GM21576 (cell line): Measurements from ENCODE around the gene SLC38A9.
A peak's percentile ranks its signal among the peaks of the same experiment; 100 is the strongest.
"Not testable (repeated sequence)": the region's sequence is repeated elsewhere in the genome, so short reads cannot be mapped to it uniquely, and the experiment has no call there.

Experiments used
- ATAC-seq: cut with Tn5 transposase; IDR thresholded peaks from one replicate; pipeline ENCODE4 v1.9.1; 2021; ENCODE audit warnings: mild to moderate bottlenecking, moderate library complexity; ENCODE audit not compliant: unreplicated experiment

SLC38A9 gene

GRCh38 chr5:55613112-55613868, 98.8 kb downstream of the SLC38A9 start:
- ATAC-seq: no peak

GRCh38 chr5:55610542-55610941, 101.6 kb downstream of the SLC38A9 start:
- no peak for ATAC-seq

GRCh38 chr5:55609413-55609812, 102.7 kb downstream of the SLC38A9 start:
- ATAC-seq: no peak

- ATAC-seq: no peak
These were observed 103.4 kb downstream of the SLC38A9 start for GRCh38 chr5:55608595-55609349.

GRCh38 chr5:55607309-55607708, 104.8 kb downstream of the SLC38A9 start:
- ATAC-seq: not testable (repeated sequence)

- ATAC-seq: no peak
These were observed 107.5 kb downstream of the SLC38A9 start for GRCh38 chr5:55604611-55605067.

GRCh38 chr5:55603922-55604321, 108.2 kb downstream of the SLC38A9 start:
- no peak for ATAC-seq

GRCh38 chr5:55601628-55602027, 110.5 kb downstream of the SLC38A9 start:
- ATAC-seq: no peak

- no peak for ATAC-seq
These were observed 110.9 kb downstream of the SLC38A9 start for GRCh38 chr5:55601204-55601618.

- ATAC-seq: peak; percentile 72
These were observed 111.5 kb downstream of the SLC38A9 start for GRCh38 chr5:55600497-55601203.

- ATAC-seq: no peak
These were observed 112.0 kb downstream of the SLC38A9 start for GRCh38 chr5:55600086-55600485.

- no peak for ATAC-seq
These were observed 112.7 kb downstream of the SLC38A9 start for GRCh38 chr5:55599148-55600050.

GRCh38 chr5:55597014-55597981, 114.8 kb downstream of the SLC38A9 start:
- no peak for ATAC-seq

- no peak for ATAC-seq
These were observed 117.5 kb downstream of the SLC38A9 start for GRCh38 chr5:55594671-55595070.

- ATAC-seq: no peak
These were observed 119.0 kb downstream of the SLC38A9 start for GRCh38 chr5:55593115-55593472.

- ATAC-seq: no peak
These were observed 119.6 kb downstream of the SLC38A9 start for GRCh38 chr5:55592388-55593114.

- ATAC-seq: no peak
These were observed 120.4 kb downstream of the SLC38A9 start for GRCh38 chr5:55591686-55592085.

- ATAC-seq: no peak
These were observed 126.9 kb downstream of the SLC38A9 start for GRCh38 chr5:55585206-55585610.
